Fibroblast of skin of scalp (primary cell): ENCODE results near the gene PARD3B.

Source experiments
- DNase-seq: peaks from one replicate; pipeline ENCODE4 v3.0.0-alpha.2; 2013

Gene PARD3B

DNA sequence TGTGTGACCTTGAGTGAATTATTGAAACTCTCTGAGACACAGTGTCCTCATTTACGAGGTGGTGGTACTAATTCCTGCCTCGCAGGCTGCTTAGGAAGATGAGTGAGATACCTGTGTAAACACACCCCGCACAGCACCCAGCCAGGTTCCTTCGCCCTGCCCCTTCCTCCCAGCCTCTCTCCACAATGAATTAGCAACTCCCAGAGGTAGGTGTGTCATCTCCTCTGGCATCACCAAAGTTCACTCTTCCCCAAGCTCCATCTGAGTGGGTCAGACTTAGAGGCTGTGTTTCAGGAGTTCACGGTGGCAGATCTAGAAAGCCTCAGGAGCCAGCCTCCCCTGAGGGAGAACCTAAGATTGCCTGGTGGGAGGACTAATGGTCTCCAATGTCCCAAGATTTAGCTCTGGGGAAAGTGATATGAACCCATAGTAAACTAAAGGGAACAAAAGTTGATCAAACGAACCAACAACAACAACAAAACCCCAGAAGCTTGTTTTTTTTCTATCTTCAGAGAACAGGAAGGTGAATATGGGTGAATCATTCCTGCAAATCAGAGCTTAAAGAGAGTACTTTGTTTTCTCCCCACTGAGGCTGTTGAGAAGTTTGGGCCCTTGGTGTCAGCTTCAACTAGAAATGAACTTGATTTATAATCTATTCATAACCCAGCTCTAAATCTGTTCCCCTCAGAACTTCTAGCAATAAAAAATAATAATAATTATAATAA is 1092.7 kb downstream of the PARD3B start:
- DNase-seq, result no peak

DNA sequence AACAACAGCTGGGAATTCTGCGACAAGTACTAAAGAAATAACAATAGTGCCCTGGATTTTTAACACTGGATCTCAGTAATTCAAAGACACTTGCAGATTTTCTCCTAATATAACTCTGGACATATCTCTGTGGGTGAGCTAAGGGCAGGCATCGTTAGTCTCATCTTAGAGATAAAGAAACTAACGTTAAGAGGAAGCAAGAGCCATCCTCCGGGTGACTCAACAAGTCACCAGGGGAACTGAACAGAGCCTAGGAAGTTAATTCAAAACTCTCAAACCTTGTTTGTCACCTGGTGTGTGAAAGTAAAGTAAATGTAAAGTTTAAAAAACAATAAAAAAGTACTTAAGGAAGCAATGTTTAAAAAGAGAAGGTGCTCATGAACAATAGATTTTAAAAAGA is 1095.4 kb downstream of the PARD3B start:
- no peak for DNase-seq

GRCh38 chr2:205642599-205643356 is 1097.5 kb downstream of the PARD3B start:
- no peak for DNase-seq

GRCh38 chr2:205643391-205643885 is 1098.2 kb downstream of the PARD3B start:
- DNase-seq, result no peak

GRCh38 chr2:205644018-205644417 is 1098.7 kb downstream of the PARD3B start:
- DNase-seq, result no peak

- DNase-seq, result no peak
These were observed 1101.4 kb downstream of the PARD3B start for GRCh38 chr2:205646680-205647079.

- DNase-seq, result peak; percentile 82
These were observed 1105.2 kb downstream of the PARD3B start for GRCh38 chr2:205650450-205650849.

- no peak for DNase-seq
These were observed 1105.7 kb downstream of the PARD3B start for GRCh38 chr2:205650931-205651330.

DNA sequence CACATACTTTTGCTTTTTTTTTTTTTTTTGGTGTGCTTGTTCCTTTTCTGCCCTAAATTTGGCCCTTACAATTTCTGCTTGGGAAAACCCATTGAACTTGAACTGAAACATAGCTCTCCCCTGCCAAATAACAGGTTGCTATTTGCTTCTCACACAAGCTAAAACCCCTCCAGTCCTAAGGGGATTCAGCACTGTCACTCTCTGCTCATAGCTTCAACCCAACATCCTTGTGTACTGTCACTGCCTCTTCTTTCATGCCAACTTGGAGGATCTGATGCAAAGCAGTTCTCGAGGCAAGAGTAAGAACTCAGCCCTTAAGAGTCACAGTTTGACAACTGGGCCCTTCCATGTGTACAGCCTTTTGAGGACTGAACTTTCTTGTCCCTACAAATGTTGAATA is 1106.4 kb downstream of the PARD3B start:
- no peak for DNase-seq

DNA sequence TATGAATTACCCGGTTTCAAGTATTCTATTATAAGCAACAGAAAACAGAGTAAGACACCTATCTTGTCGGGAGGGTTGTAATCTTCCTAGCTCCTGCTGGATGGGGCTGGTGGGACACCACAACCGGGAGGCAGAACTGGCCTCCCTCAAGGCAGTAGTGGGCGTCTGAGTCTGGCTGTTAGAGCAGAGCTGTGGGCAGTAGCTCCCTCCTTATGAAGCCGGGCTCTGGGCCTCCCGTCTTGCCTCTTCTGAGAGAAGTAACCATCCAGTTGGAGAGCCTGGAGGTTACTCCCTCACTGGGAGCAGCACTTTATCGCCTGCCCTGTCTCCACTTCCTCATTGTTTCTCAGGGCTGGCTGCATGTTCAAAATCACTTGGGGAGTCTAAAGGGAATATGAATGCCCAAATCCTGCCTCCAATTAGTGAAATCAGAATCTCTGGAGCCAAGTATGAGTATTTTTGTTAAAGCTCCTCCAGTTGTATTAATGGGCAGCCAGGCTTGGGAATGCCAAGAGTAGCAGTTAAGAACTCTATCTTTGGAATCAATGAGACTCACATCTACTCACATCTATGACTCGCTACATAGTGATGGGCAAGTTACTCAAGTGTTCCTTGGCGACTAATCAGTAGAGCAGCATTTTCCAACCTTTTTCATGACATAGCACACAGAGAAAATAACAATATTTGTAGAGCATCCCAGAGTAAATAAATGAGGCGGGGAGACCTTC is 1109.8 kb downstream of the PARD3B start:
- DNase-seq, result peak; percentile 86

GRCh38 chr2:205655779-205656456 is 1110.6 kb downstream of the PARD3B start:
- DNase-seq, result no peak

DNA sequence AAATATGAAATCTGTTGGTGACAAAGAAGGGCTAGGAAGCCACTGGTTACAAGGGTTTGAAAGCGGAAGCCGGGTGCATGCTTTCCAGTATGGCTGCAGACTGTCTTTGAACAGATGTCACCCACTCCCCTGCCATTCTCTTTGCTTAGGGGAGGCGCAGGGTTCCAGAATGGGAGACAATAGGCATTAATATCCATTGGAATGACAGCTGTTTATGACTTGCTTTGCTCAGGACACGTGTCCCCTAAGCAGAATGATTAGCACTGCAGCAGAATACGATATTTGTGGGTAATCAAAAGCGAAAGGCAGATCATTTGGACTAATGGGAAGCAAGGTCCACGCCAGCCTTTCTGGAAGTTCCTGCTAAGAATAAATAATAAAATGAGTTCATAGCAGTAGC is 1111.2 kb downstream of the PARD3B start:
- no peak for DNase-seq

DNA sequence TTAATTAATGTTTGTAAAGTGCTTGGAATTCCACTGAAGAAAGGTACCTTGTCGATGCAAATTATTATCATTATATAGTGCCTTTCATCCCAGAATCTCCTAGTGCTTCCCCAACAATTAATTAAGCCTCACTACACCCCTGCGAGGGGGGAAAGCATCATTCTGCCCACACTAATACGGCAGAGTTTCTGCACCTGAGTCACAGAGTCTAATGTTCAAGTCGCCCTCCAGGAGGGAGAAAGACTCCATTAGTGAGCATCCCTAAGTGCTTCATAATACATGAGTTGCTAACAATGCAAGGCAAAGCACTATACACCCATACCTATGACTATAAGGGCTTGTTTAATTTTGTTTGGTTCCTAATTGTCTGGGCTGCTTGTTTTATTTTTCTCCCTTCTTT is 1111.7 kb downstream of the PARD3B start:
- no peak for DNase-seq

GRCh38 chr2:205657579-205657978 is 1112.3 kb downstream of the PARD3B start:
- DNase-seq, result peak; percentile 89

GRCh38 chr2:205658068-205658467 is 1112.8 kb downstream of the PARD3B start:
- no peak for DNase-seq

GRCh38 chr2:205658572-205658971 is 1113.3 kb downstream of the PARD3B start:
- no peak for DNase-seq

DNA sequence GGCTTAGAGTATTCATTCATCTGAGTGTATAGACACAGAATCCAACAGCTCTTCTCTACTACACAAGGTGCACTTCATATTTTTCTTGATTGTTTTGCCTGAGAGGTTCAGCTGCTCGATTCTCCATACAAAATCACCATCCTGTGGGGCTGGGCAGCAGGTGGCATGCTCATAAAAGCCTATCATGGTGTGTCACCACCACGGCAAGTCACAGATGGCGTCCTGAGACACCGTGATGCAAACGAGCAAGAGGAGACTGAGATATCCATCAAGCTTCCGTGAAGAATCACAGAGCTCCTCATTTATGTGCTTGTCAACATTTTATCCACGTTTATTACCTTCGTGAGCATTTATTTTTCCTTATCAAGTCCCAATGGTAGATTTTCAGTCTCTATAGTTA is 1114.6 kb downstream of the PARD3B start:
- no peak for DNase-seq

DNA sequence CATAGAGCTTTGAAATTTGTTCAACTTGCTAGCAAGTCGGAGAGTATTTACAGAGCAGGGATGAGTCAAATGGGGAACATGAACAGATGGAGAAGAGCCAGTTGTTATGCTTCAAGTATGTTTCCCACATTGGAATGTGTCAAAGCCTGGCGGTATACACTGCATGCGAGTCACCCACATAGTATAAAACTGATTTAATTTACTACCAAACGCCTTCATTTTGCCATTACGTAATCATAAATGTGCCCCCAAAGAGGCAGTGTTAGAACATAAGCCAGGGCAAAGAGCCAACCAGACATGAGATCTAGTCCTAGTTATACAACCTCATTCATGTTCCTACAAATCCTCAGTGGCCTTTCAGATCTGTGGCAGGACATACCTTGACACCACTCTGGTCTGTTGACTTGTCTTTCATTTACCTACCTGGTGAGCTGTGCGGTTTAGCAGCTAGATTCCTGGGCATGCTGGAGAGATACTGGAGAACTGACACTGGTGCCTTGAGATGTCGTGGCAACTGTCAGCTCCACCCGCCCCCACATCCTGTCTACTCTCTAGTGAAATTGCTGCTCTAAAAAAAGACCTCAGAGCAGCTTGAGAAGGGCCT is 1115.3 kb downstream of the PARD3B start:
- DNase-seq, result peak; percentile 98

GRCh38 chr2:205661281-205661680 is 1116.0 kb downstream of the PARD3B start:
- DNase-seq, result peak; percentile 55

GRCh38 chr2:205662206-205662965 is 1117.1 kb downstream of the PARD3B start:
- no peak for DNase-seq

DNA sequence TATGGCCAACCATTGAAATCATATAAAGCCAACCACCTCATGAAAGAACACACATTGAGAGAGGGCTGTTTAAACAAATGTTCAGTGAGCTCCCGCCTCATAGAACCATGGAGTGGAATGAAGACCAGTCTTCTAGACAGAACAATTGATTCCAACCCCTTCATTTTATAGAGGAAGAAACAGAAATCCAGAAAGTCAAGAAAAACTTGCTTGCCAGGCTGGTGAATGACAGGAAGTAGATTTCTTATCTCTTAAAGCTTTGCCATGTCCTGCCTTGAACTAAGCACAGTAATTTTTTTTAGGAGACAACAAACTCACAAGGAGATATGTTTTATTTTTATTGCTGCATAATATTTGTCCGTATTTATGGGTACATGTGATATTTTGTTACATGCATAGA is 1120.5 kb downstream of the PARD3B start:
- DNase-seq, result no peak
